ENCODE measurements around the gene TRIM8. TPM values are rescaled to one million over a fixed set of nuclear protein-coding genes. Genes with fewer than 3 reads are reported as not detected.
"Not testable (repeated sequence)": the region's sequence is repeated elsewhere in the genome, so short reads cannot be mapped to it uniquely, and the experiment has no call there.

TRIM8 gene
- polyA plus RNA-seq, 1 donor from 2014 or later, result 71.5 TPM

- Mint-ChIP-seq H3K4me3 (no peak overlapping the region), H3K9me3 (no peaks in the 10 kb centered on the region), H3K4me1 (peaks cover 5 to 9% (median 9%) of the 10 kb centered on the region in 3 donors), H3K27me3 (no peaks in the 10 kb centered on the region), H3K36me3 (no peaks in the 10 kb centered on the region), H3K27ac (peak overlapping the region in 2 of 3 donors; percentile 45 to 53)
These were observed 14.5 kb downstream of the TRIM8 start for GRCh38 chr10:102658802-102659201.

- no peaks in the 10 kb centered on the region for H3K27me3 Mint-ChIP-seq
- no peaks in the 10 kb centered on the region for H3K9me3 Mint-ChIP-seq
- H3K27ac Mint-ChIP-seq, result peak overlapping the region in 1 of 3 donors; percentile 53
- H3K4me3 Mint-ChIP-seq, result peak overlapping the region in 3 of 4 donors; percentile 21 to 78 (median 43)
- H3K4me1 Mint-ChIP-seq, result peaks cover 0 to 9% (median 6%) of the 10 kb centered on the region in 3 donors
- H3K36me3 Mint-ChIP-seq, result no peaks in the 10 kb centered on the region
These were observed 16.8 kb downstream of the TRIM8 start for GRCh38 chr10:102660888-102661657.

- H3K27ac Mint-ChIP-seq, result no peak overlapping the region
- H3K4me3 Mint-ChIP-seq, result peak overlapping the region in 2 of 4 donors; percentile 43 to 78
- H3K9me3 Mint-ChIP-seq, result no peaks in the 10 kb centered on the region
- H3K27me3 Mint-ChIP-seq, result no peaks in the 10 kb centered on the region
- H3K36me3 Mint-ChIP-seq, result no peaks in the 10 kb centered on the region
- H3K4me1 Mint-ChIP-seq, result peaks cover 0 to 9% (median 6%) of the 10 kb centered on the region in 3 donors
These were observed 17.4 kb downstream of the TRIM8 start for GRCh38 chr10:102661658-102662028.

- H3K27me3 Mint-ChIP-seq, result no peaks in the 10 kb centered on the region
- peaks cover 0 to 5% (median 0%) of the 10 kb centered on the region in 3 donors for H3K4me1 Mint-ChIP-seq
- no peak overlapping the region for H3K27ac Mint-ChIP-seq
- H3K36me3 Mint-ChIP-seq, result no peaks in the 10 kb centered on the region
- H3K4me3 Mint-ChIP-seq, result no peak overlapping the region
- no peaks in the 10 kb centered on the region for H3K9me3 Mint-ChIP-seq
These were observed 21.7 kb downstream of the TRIM8 start for GRCh38 chr10:102665904-102666509.

GRCh38 chr10:102667411-102667810 lies 23.1 kb downstream of the TRIM8 start:
- not testable (repeated sequence) for H3K9me3 Mint-ChIP-seq, H3K4me3 Mint-ChIP-seq, H3K4me1 Mint-ChIP-seq, H3K36me3 Mint-ChIP-seq, H3K27me3 Mint-ChIP-seq, H3K27ac Mint-ChIP-seq

GRCh38 chr10:102668326-102669107 lies 24.2 kb downstream of the TRIM8 start:
- no peaks in the 10 kb centered on the region for H3K27me3 Mint-ChIP-seq
- peaks cover 0 to under 1% (median under 1%) of the 10 kb centered on the region in 3 donors for H3K4me1 Mint-ChIP-seq
- no peaks in the 10 kb centered on the region for H3K36me3 Mint-ChIP-seq
- no peak overlapping the region for H3K4me3 Mint-ChIP-seq
- H3K27ac Mint-ChIP-seq, result no peak overlapping the region
- no peaks in the 10 kb centered on the region for H3K9me3 Mint-ChIP-seq

- no peaks in the 10 kb centered on the region for H3K27me3 Mint-ChIP-seq
- H3K36me3 Mint-ChIP-seq, result peaks cover 2% of the 10 kb centered on the region
- H3K27ac Mint-ChIP-seq, result no peak overlapping the region
- no peaks in the 10 kb centered on the region for H3K9me3 Mint-ChIP-seq
- H3K4me3 Mint-ChIP-seq, result no peak overlapping the region
- peaks cover 6 to 8% (median 6%) of the 10 kb centered on the region in 3 donors for H3K4me1 Mint-ChIP-seq
These were observed 25.2 kb downstream of the TRIM8 start for GRCh38 chr10:102669206-102670064.

- peaks cover 2% of the 10 kb centered on the region for H3K36me3 Mint-ChIP-seq
- peaks cover 9 to 13% (median 11%) of the 10 kb centered on the region in 3 donors for H3K4me1 Mint-ChIP-seq
- no peaks in the 10 kb centered on the region for H3K27me3 Mint-ChIP-seq
- no peak overlapping the region for H3K4me3 Mint-ChIP-seq
- no peak overlapping the region for H3K27ac Mint-ChIP-seq
- H3K9me3 Mint-ChIP-seq, result no peaks in the 10 kb centered on the region
These were observed 25.9 kb downstream of the TRIM8 start for GRCh38 chr10:102670065-102670670.

- Mint-ChIP-seq H3K4me3 (no peak overlapping the region), H3K27ac (no peak overlapping the region), H3K36me3 (peaks cover 2% of the 10 kb centered on the region), H3K4me1 (peaks cover 16 to 21% (median 16%) of the 10 kb centered on the region in 3 donors), H3K9me3 (no peaks in the 10 kb centered on the region), H3K27me3 (no peaks in the 10 kb centered on the region)
These were observed 26.7 kb downstream of the TRIM8 start for GRCh38 chr10:102670871-102671434.

GRCh38 chr10:102673236-102673818 lies 29.0 kb downstream of the TRIM8 start:
- no peaks in the 10 kb centered on the region for H3K9me3 Mint-ChIP-seq
- peak overlapping the region in 2 of 4 donors; percentile 56 to 63 for H3K4me3 Mint-ChIP-seq
- H3K36me3 Mint-ChIP-seq, result peaks cover 2% of the 10 kb centered on the region
- H3K27ac Mint-ChIP-seq, result peak overlapping the region in 2 of 3 donors; percentile 11 to 54
- no peaks in the 10 kb centered on the region for H3K27me3 Mint-ChIP-seq
- H3K4me1 Mint-ChIP-seq, result peaks cover 21 to 34% (median 24%) of the 10 kb centered on the region in 3 donors

- Mint-ChIP-seq H3K27me3 (no peaks in the 10 kb centered on the region), H3K4me1 (peaks cover 22 to 34% (median 27%) of the 10 kb centered on the region in 3 donors), H3K9me3 (no peaks in the 10 kb centered on the region), H3K27ac (peak overlapping the region in 2 of 3 donors; percentile 11 to 54), H3K4me3 (peak overlapping the region; percentile 1 to 79 (median 50)), H3K36me3 (peaks cover 2% of the 10 kb centered on the region)
These were observed 29.7 kb downstream of the TRIM8 start for GRCh38 chr10:102673819-102674511.

- Mint-ChIP-seq H3K36me3 (peaks cover 2% of the 10 kb centered on the region), H3K27me3 (no peaks in the 10 kb centered on the region), H3K4me3 (peak overlapping the region in 1 of 4 donors; percentile 7), H3K4me1 (peaks cover 23 to 34% (median 28%) of the 10 kb centered on the region in 3 donors), H3K9me3 (no peaks in the 10 kb centered on the region), H3K27ac (no peak overlapping the region)
These were observed 30.3 kb downstream of the TRIM8 start for GRCh38 chr10:102674566-102674965.

Data from IgD-negative memory B cell (primary cell).